Natural killer cell (primary cell): ENCODE data around the gene ADRA2C. TPM values are rescaled to one million over a fixed set of nuclear protein-coding genes. Genes with fewer than 3 reads are reported as not detected.

Experiments used
- total RNA-seq, 4 donors: library from RNA; stranded (reverse); fragments of 120-200 nt in 1 of 4; gene quantifications; one replicate each; pipeline versions ENCODE4 v1.2.3 to v1.2.4, GENCODE V29; 2013 to 2022

ADRA2C gene
- total RNA-seq, 3 donors from 2014 or later (not counting 1 experiment from before 2014, with no cell fraction given) = not detected

Other genes with a start within 250 kb of the ADRA2C start
- 10 to 100 TPM; 85.4 to 93.4 (median 87.3) TPM for gene LRPAP1, start 234.0 kb upstream of the ADRA2C start, total RNA-seq